GM18861 (cell line): ENCODE results near the gene ATP4A.

Source experiments
- ATAC-seq: cut with Tn5 transposase; IDR thresholded peaks from one replicate; pipeline ENCODE4 v1.9.1; 2021; ENCODE audit not compliant: unreplicated experiment

ATP4A gene

DNA sequence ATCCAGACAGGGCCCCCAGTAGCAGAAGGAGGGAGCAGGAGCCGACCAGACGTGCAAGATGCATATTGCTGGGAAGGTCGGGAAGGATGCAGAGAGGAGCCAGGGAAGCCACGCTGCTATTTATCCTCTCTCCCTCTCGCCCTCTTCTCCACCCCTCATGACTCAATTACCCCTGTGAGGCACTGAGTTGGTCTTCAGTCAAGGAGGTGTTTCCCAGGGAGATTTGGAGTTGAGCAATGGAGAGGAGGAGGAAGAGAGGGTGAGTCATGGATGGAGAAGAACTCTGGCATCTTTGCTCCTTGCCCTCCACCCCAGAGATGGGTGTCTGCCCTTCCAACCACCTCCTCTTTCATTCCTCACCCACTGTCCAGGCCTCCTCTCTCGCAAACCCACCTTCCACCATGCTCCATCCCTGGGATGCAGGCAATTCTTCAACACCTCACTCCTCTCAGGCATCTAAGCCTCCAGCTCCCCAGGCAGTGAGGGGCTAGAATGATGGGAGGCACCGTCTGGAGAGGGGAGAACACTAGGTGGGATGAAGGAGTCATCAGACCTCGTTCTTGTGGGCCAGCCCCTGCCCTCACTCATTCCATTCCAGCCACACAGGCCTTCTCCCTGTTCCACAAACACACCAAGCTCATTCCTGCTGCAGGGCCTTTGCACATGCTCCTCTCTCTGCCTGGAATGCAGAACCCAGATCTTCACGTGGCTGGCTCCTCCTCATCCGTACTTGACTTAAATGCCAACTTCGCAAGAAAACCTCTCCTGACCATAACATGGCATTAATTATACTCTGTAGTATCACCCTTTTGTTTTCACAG lies 35.0 kb downstream of the ATP4A start, which contains the start of gene SBSN:
Gene SBSN, minus strand, starts transcription at position 94 of the 821 bp plus-strand sequence. Its CDS starts 30 bp downstream, at position 64.
- no peak for ATAC-seq

DNA sequence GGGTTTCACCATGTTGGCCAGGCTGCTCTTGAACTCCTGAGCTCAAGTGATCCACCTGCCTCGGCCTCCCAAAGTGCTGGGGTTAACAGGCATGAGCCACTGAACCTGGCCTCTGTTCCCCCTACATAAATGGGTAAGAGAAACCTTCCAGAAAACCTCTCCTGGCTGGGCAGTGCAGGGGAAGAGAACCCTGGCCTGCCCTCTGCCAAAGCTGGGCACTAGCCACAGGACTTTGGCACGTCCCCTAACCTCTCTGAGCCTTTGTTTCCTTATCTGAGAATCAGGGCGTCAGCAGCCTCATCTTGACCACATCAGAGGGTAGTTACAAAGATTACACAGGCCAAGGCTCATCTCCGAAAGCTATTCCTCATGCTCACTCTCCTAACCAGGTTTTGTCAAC lies 37.6 kb downstream of the ATP4A start:
- ATAC-seq, result no peak

- ATAC-seq, result no peak
These were observed 39.1 kb downstream of the ATP4A start for GRCh38 chr19:35524181-35524837.

DNA sequence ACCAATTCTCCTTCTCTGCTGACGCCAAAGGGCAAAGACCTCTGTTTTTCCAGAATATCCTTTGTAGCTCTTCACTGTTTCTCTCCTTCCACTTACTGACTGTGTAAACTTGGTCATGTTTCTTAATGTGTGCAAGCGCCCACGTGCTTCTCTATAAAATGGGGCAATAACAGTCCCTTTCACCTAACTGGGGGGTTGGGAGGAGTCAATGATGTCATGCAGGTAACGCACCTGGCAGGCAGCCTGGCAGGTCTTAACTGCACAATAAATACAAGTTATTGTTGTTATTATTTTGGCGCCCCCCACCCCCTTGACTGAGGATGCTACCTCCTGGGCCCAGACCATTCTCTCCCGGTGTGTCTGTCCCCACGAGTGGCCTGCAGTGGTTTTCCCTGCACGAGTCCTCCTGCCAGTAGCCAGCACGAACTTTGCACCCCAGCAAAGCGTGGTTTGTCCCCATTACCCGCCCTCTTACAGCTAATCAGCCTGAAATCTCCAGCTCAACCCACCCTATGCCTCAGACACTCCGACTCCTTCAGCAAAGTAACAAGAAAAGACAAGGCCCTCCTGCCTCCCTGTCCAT lies 40.6 kb downstream of the ATP4A start:
- no peak for ATAC-seq

GRCh38 chr19:35521124-35521743 lies 42.2 kb downstream of the ATP4A start:
- no peak for ATAC-seq

DNA sequence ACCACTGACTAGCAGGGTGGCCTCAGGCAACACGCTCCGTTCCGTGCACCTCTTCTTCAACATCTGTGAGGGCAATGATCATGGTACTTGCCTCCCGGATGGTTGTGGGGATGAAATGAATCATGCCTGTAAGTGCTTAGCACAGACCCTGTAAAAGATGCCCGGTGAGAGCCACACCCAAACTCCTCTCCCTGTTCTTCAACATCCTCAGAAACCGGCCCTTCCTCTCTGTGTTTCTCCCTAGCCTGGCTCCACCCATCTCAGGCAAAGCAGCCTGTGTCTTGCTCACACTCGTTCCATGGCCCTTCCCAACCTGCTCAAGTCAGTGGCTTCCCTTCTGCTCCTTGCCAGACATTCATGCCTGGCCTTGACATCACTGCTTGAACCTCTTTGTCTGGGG lies 44.2 kb downstream of the ATP4A start:
- ATAC-seq, result no peak

DNA sequence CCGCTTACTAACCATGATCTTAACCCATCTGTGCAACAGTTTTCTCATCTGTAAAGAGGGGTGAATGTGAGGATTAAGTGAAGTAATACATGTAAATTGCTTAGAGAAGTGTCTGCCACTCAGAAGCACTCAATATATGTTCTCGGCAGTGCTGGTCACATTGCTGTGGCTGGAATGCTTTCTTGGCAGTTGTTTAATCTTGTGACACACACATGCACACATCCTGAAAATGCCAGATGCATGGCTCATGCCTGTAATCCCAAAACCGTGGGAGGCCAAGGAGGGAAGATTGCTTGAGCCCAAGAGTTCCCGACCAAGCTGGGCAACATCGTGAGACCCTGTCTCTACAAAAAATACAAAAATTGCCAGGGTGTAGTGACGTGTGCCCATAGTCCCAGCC lies 45.1 kb downstream of the ATP4A start:
- no peak for ATAC-seq

DNA sequence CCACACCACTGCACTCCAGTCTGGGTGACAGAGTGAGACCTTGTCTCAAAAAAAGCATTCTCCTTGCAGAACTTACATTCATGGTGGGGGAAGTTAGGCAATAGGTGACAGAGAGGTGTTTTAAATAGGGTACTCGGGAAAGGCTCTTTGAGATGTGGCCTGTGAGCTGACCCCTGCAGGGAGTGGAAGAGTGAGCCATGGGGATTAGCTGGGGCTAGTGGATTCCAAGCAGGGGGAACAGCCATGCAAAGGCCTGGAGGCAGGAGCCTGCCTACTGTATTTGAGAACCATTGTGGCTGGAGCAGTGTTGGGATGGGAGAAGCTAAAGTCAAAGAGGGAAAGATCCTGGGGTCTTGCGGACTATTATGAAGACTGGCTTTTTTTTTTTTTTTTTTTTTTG lies 46.1 kb downstream of the ATP4A start:
- no peak for ATAC-seq

- ATAC-seq, result no peak
These were observed 47.1 kb downstream of the ATP4A start for GRCh38 chr19:35516310-35516709.

DNA sequence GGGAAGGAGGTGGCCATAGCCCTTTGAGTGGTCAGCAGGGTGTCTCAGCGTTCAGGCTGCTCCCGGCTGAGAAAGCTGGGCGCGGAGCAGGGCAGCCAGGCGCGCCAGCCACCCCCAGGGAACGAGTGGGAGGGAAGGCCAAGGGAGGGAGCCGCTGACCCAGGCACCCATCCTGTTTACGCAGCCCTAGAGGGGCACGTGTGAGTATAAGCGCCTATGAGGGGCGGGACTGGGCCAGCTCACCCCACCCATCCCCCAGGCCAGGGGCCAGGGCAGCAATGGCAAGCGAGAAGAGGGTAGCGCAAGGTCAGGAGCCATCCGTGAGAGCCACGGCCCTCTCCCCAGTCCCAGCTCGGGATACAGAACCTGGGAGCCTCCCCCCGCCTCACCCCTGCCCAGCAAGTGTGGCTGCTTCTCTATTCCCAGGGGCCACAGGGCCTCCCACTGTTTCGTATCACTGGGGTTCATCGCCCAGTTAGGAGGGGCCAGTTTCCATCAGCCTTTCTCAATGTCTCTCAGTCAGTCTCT lies 49.1 kb downstream of the ATP4A start:
- ATAC-seq, result no peak

DNA sequence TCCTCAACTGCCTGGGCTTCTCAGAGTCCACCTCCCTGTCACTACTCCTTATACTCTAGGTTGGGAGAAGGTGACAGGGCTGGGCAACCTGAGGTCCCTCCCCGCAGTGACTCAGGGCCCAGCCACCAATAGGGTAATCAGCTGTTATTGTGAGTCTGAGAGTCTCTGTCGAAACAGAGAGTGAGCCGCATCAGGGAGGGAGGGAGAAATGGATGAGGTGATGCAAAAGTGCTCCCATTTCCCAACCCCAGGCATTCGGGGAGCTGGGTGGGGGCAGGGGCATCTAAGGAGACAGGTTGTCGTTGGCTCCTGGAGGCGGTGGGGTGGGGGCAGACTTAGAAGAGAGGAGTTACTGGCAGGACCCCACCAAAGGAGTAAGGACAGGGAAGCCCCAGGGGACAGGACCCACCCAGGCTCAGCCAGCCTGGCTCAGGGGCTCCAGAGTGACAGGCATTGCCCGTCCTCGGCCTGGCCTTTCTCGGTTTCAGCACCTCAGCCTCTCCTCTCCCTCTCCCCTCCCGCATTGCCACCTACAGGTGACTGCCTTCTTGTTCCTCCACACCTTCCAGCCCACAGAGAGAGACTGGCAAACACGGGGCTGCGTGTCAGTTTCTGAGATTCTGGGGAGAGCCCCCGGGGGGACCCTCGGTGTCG lies 49.7 kb downstream of the ATP4A start, which contains the start of gene DMKN:
Gene DMKN, minus strand, starts transcription at position 22 of the 654 bp plus-strand sequence. CDS start 174 bp downstream, outside the sequence.
- no peak for ATAC-seq

GRCh38 chr19:35512831-35513627 lies 50.4 kb downstream of the ATP4A start:
- no peak for ATAC-seq

DNA sequence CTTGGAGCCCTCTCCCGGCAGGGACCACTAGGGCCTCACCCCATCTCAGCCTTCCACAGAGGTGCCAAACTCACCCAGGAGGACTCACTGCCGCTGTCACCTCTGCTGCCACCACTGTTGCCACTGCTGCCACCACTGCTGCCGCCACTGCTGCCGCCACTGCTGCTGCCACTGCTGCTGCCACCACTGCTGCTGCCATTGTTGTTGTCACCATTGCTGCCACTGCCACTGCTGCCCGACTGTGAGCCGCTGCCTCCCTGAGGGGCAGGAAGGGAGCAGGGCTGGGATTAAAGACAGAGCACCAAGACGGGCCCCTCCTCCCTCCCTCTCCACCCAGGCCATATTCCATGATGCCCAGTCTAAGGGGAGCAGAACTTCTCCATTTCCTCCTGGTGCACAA lies 52.1 kb downstream of the ATP4A start:
- ATAC-seq, result no peak

DNA sequence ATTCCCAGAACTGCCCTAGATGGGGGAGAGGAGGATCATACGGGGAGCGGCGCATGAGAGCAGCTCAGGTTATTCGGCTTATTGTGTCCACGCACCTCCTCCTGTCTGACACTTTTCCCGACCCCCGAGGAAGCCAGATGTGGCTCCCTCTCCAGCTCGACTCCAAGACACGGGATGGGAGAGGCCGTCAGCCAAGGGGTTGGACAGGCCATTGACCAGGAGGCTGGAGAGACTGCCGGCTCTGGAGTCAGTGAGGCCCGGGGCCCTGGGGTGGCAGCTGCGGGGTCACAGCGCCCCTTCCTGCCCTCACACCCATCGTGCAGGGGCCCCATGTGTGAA lies 52.9 kb downstream of the ATP4A start:
- ATAC-seq, result no peak

DNA sequence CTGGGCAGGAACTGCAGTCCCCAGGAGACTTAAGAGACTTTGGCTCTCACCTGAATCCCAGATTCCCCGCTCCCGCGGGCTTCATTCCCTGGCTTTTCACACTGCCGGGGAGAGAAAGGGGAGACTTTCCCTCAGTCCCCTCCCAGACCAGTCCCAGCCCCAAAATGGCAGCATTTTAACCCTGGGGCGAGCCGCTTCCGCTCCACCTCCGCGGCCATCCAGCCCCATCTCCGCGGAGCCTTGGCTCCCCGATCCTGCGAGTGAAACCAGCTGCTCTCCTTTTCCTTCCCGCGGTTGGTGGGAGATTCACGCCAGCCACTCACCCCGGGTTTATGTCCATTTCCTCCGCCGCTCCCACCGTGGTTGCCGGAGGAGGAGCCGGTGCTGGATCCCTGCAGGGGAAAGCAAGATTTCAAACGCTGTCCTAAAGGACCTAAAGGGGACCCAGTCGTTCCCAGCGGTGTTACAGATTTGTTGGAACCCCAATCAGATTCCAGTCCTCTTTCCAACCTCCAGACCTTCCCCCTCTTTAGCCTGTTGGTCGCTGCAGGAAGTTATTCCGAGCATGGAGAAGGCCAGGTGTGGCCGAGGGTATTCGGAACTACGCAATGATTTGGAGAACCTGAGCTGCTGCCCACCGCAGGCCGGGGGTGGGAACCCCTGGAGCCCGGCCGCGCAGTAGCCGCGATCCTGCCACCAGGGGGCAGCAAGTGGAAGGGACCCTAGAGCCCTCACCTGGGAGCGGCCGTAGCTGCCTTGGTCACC lies 53.4 kb downstream of the ATP4A start:
- no peak for ATAC-seq

DNA sequence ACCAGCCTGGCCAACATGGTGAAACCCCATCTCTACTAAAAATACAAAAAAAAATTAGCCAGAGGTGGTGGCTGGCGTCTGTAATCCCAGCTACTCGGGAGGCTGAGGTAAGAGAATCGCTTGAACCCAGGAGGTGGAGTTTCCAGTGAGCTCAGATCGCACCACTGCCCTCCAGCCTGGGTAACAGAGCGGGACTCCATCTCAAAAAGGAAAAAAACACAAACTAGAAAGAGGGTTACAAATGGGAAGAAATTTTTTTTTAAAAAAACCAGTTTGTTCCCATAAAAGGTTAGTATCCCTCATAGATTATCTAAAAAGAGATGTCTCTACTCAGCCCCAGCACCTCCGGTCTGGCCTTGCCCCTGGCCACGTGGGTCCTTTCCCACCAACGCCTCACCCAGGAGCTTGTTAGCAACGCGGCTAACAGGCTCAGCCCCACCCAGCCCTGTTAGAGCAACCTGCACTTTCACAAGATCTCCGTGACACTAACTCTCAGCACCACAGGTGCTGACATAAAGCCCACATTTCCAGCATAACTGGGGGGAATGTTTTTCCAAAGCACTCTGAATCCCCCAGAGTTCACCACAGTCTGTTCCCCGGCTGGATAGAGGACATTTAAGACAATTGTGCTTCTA lies 54.3 kb downstream of the ATP4A start:
- no peak for ATAC-seq

GRCh38 chr19:35508129-35508528 lies 55.3 kb downstream of the ATP4A start:
- ATAC-seq, result no peak

DNA sequence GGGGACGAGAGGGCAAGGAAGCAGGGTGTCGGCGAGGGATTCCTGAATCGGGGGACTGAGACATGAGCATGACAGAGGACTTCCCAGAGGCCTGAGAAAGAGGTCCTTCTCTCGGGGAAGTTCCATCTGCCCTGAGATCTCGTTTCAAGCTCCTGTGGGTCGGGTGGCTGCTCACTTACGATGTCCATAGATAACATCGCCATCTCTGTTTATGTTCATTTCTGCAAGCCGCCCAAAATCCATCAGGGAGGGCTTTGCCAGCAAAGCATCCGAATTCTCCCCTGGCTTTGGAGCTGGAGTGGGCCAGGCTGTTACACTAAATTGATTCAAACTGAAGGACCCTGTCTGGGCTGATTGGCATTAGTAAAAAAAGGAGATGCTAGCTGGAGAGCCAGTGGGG lies 55.9 kb downstream of the ATP4A start:
- ATAC-seq, result no peak

- ATAC-seq, result no peak
These were observed 57.4 kb downstream of the ATP4A start for GRCh38 chr19:35506011-35506410.
